ENCODE data around the gene SERF2.
A peak's percentile ranks its signal among the peaks of the same experiment; 100 is the strongest.

The SERF2 gene

DNA sequence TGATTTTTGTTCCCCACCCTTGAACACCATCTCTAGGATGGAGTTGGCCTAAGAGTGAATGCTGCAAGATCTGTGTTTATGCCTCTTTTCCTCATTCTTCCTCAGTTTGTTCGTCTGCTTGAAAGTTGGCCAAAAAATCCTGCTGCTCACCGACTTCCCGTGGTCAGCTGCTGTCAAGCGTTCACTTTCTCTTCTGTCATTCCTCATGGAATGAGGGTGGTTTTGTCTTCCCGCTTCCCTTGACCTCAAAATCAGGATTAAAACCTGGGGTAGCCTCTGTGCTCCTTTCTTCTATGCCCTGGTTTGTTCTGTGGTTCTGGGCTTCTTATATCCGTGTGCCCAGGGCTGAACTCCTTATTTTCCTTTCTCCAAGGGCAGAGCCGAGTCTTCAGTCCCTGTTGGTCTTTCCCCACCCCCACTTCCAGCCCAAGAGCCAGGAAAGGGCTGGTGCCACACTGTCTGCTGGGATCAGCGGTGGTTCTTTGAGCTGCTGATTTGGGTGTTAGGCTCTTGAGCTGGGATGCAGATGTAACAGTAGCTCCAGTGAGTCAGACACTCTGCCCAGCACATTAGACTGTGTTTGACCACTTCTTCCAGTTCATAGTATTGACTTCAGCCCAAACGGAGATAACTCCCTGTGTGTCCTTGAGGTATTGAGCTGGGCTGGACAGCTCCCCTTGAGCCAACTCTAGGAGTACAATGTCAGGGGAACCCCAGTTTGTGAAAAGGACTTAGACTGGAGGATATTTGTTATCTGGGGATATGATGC, 2.3 kb downstream of the SERF2 start:
- Histone ChIP-seq H2AFZ (ENCODE audit: low read depth, low read length, severe bottlenecking) (no peak overlapping the region), H3K27me3 (ENCODE audit: low read length) (no peaks in the 10 kb centered on the region), H3F3A (ENCODE audit: insufficient read depth) (peaks cover 68% of the 10 kb centered on the region), H3K9me3 (ENCODE audit: insufficient read depth, low read length) (no peaks in the 10 kb centered on the region), H3K4me3 (ENCODE audit: insufficient read depth, low read length, poor library complexity, severe bottlenecking) (no peak overlapping the region), H3K79me2 (ENCODE audit: insufficient read depth, low read length) (peaks cover 26% of the 10 kb centered on the region), H3K27ac (ENCODE audit: low read depth, low read length) (peak overlapping the region; percentile 86), H3K9ac (ENCODE audit: low read length) (peak overlapping the region; percentile 90; the same call in 1 of the 2 replicates), H3K36me3 (ENCODE audit: low read length) (peaks cover 11% of the 10 kb centered on the region), H4K20me1 (ENCODE audit: low read depth, low read length) (no peaks in the 10 kb centered on the region), H3K9me2 (replicated peaks; ENCODE audit: insufficient read depth, low read length) (no peaks in the 10 kb centered on the region), H3K4me2 (ENCODE audit: low read depth, low read length, poor library complexity, severe bottlenecking) (peak overlapping the region; percentile 70)
- TF ChIP-seq EZH2phosphoT487 (conservative IDR thresholded peaks at IDR 0.05; ENCODE audit: low read length), result no peak
- TF ChIP-seq, protein P1, sequence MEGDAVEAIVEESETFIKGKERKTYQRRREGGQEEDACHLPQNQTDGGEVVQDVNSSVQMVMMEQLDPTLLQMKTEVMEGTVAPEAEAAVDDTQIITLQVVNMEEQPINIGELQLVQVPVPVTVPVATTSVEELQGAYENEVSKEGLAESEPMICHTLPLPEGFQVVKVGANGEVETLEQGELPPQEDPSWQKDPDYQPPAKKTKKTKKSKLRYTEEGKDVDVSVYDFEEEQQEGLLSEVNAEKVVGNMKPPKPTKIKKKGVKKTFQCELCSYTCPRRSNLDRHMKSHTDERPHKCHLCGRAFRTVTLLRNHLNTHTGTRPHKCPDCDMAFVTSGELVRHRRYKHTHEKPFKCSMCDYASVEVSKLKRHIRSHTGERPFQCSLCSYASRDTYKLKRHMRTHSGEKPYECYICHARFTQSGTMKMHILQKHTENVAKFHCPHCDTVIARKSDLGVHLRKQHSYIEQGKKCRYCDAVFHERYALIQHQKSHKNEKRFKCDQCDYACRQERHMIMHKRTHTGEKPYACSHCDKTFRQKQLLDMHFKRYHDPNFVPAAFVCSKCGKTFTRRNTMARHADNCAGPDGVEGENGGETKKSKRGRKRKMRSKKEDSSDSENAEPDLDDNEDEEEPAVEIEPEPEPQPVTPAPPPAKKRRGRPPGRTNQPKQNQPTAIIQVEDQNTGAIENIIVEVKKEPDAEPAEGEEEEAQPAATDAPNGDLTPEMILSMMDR (IDR thresholded peaks at IDR 0.05; ENCODE audit: insufficient read depth, low read length, poor library complexity, severe bottlenecking), result no peak

DNA sequence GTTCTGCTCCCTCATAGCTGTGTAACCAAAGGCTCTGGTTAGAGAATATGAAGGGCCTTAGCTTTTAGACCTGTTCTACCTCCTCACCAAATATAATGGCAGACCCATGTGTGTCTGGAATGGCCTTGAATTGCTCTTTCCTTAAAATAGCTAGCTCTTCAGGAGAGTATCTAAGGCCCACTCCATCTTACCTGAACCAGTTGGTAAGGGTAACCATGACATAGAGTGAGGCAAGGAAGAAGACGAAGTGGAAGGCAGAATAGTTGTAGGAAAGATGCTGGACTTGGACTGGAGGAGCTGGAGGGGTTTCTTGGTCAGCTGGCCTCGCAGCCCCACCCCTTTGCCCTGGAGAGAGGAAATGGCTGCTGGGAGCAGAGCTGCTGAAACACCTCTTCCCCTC, 3.1 kb downstream of the SERF2 start:
- H3F3A ChIP-seq (ENCODE audit: insufficient read depth), result peaks cover 68% of the 10 kb centered on the region
- no peaks in the 10 kb centered on the region for H3K9me3 ChIP-seq (ENCODE audit: insufficient read depth, low read length)
- no peak overlapping the region for H3K4me2 ChIP-seq (ENCODE audit: low read depth, low read length, poor library complexity, severe bottlenecking)
- no peak overlapping the region for H3K9ac ChIP-seq (ENCODE audit: low read length)
- H4K20me1 ChIP-seq (ENCODE audit: low read depth, low read length), result no peaks in the 10 kb centered on the region
- H3K4me3 ChIP-seq (ENCODE audit: insufficient read depth, low read length, poor library complexity, severe bottlenecking), result no peak overlapping the region
- H2AFZ ChIP-seq (ENCODE audit: low read depth, low read length, severe bottlenecking), result no peak overlapping the region
- H3K27me3 ChIP-seq (ENCODE audit: low read length), result no peaks in the 10 kb centered on the region
- H3K79me2 ChIP-seq (ENCODE audit: insufficient read depth, low read length), result peaks cover 26% of the 10 kb centered on the region
- H3K27ac ChIP-seq (ENCODE audit: low read depth, low read length), result peak overlapping the region; percentile 59
- peaks cover 11% of the 10 kb centered on the region for H3K36me3 ChIP-seq (ENCODE audit: low read length)
- TF ChIP-seq EZH2phosphoT487 (conservative IDR thresholded peaks at IDR 0.05; ENCODE audit: low read length), result no peak
- TF ChIP-seq, protein P1 (IDR thresholded peaks at IDR 0.05; ENCODE audit: insufficient read depth, low read length, poor library complexity, severe bottlenecking), result no peak
- H3K9me2 ChIP-seq (replicated peaks; ENCODE audit: insufficient read depth, low read length), result no peaks in the 10 kb centered on the region

DNA sequence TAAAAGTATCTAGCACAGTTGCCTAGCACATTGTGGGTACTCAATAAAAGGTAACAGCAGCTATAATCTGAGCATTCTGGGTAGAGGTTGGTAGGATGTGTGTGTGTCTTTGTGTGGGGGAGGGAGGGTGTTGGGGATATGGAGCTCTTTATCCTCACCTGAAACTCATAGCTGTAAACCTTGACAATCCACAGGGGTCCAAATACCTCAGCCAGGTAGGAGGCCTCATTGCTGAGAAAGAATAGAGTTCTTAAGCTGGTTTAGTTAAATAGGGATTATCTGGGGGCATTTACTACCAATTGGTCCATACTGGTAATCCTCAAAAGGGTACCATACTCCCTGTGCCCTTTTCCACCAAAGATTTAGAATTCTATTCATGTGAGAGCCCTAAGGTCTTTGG, 3.9 kb downstream of the SERF2 start:
- TF ChIP-seq, protein P1 (IDR thresholded peaks at IDR 0.05; ENCODE audit: insufficient read depth, low read length, poor library complexity, severe bottlenecking), result no peak
- no peak for TF ChIP-seq EZH2phosphoT487 (conservative IDR thresholded peaks at IDR 0.05; ENCODE audit: low read length)
- Histone ChIP-seq H3K27me3 (ENCODE audit: low read length) (no peaks in the 10 kb centered on the region), H3F3A (ENCODE audit: insufficient read depth) (peaks cover 67% of the 10 kb centered on the region), H2AFZ (ENCODE audit: low read depth, low read length, severe bottlenecking) (no peak overlapping the region), H4K20me1 (ENCODE audit: low read depth, low read length) (no peaks in the 10 kb centered on the region), H3K79me2 (ENCODE audit: insufficient read depth, low read length) (peaks cover 31% of the 10 kb centered on the region), H3K4me2 (ENCODE audit: low read depth, low read length, poor library complexity, severe bottlenecking) (no peak overlapping the region), H3K4me3 (ENCODE audit: insufficient read depth, low read length, poor library complexity, severe bottlenecking) (no peak overlapping the region), H3K9me3 (ENCODE audit: insufficient read depth, low read length) (no peaks in the 10 kb centered on the region), H3K9me2 (replicated peaks; ENCODE audit: insufficient read depth, low read length) (no peaks in the 10 kb centered on the region), H3K36me3 (ENCODE audit: low read length) (peaks cover 11% of the 10 kb centered on the region), H3K27ac (ENCODE audit: low read depth, low read length) (peak overlapping the region; percentile 59), H3K9ac (ENCODE audit: low read length) (no peak overlapping the region)

Measured in SU-DHL-6 (cell line).